ENCODE data around the gene SAMD4B.

SAMD4B gene

DNA sequence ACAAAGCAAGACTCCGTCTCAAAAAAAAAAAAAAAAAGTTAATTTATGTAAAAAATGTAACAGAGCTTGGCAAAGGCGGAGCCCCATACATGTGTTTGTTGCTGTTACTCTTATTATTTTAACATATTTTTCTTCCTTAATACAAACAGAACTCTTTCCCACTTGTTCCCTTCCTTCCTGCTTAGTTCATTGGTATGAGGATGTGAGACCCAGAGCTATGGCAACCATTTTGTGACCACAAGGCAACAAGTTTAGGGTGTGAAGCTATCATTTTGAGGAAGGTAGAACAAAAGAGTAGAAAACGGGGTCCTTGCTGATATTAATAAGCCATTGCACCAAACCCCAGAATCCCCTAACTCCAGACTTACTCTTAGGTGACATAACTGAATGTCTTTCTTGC, 40.7 kb upstream of the SAMD4B start:
- no peak overlapping the region for H4K91ac ChIP-seq (ENCODE audit: low read depth, low read length, poor library complexity)
- H3K27me3 ChIP-seq (ENCODE audit: control insufficient read depth in 3 of 3, insufficient read depth in 3 of 3, low read depth in 1 of 3, low read length in 3 of 3) = peaks cover 0 to 63% (median 14%) of the 10 kb centered on the region in 3 experiments
- no peak overlapping the region for H3K4ac ChIP-seq (ENCODE audit: low read length)
- H2AFZ ChIP-seq (ENCODE audit: low read length) = no peak overlapping the region
- no peaks in the 10 kb centered on the region for H3K36me3 ChIP-seq (replicated peaks in 1 of 2; ENCODE audit: control insufficient read depth in 2 of 2, insufficient read depth in 2 of 2, low read length in 2 of 2)
- H3K27ac ChIP-seq (replicated peaks; ENCODE audit: low read length) = no peak overlapping the region
- no peak overlapping the region for H2BK12ac ChIP-seq (ENCODE audit: low read length)
- H2BK5ac ChIP-seq (ENCODE audit: low read length) = no peak overlapping the region
- H2AK5ac ChIP-seq (ENCODE audit: low read depth, low read length) = no peak overlapping the region
- no peak overlapping the region for H3K4me2 ChIP-seq (ENCODE audit: insufficient read depth, low read length, poor library complexity, severe bottlenecking)
- H3K9ac ChIP-seq (ENCODE audit: low read depth, low read length, poor library complexity) = no peak overlapping the region
- no peak overlapping the region for H2BK120ac ChIP-seq (ENCODE audit: low read depth, low read length)
- no peaks in the 10 kb centered on the region for H3K79me1 ChIP-seq (ENCODE audit: low read depth, low read length)
- H2BK15ac ChIP-seq (ENCODE audit: low read length) = no peak overlapping the region
- H3K14ac ChIP-seq (ENCODE audit: low read length) = no peak overlapping the region
- no peak overlapping the region for H3K23ac ChIP-seq (ENCODE audit: low read depth, low read length, poor library complexity)
- H4K8ac ChIP-seq (ENCODE audit: low read depth, low read length) = no peak overlapping the region
- no peaks in the 10 kb centered on the region for H3K9me3 ChIP-seq (replicated peaks in 1 of 2; ENCODE audit: control insufficient read depth in 2 of 2, insufficient read depth in 1 of 2, low read depth in 1 of 2, low read length in 2 of 2)
- no peak overlapping the region for H3K18ac ChIP-seq (ENCODE audit: low read length)
- no peak overlapping the region for H3K4me3 ChIP-seq (ENCODE audit: low read length in 2 of 2)
- WGBS, 2 donors (ENCODE audit: extremely low coverage in 2 of 2, insufficient read length in 2 of 2, insufficient replicate concordance in 1 of 2) = no CpG with 5 or more reads among the region's 3 CpGs
- no peak for DNase-seq (ENCODE audit: low spot score)
- H3K4me1 ChIP-seq (ENCODE audit: control insufficient read depth in 2 of 2, insufficient read depth in 1 of 2, low read depth in 1 of 2, low read length in 2 of 2) = peaks cover 5 to 6% of the 10 kb centered on the region in 2 donors

DNA sequence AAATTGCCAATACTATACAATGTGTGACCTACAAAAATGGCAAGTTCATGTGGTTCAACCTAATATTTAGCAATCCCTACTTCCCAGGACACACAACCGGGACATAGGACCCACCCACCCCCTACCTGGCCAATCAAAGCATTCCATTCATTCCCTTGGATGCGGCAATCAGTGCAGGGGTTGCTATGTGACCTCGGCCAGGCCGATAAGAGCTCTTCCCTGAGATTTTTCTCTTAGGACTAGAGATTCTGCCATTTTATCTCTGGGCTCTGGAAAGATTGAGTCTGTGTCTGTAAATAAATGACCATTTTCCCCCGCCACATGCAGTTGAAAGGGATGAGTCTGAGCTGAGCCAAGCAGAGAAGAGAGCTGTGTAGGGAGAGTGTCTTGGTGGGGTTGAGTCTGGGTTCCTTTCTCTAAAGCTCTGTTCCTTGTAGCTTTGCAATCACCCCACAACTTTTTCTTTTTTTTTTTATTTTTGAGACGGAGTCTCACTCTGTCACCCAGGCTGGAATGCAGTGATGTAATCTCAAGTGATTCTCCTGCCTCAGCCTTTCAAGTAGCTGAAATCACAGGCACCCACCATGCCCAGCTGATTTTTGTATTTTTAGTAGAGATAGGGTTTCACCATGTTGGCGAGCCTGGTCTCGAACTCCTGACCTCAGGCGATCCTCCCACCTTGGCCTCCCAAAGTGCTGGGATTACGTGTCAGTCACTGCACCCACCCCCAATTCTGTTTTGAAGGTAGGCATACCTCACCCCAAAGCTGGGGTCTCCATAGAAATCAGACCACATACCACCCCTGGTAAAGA, 38.6 kb upstream of the SAMD4B start:
- Histone ChIP-seq H3K4me1 (ENCODE audit: control insufficient read depth in 2 of 2, insufficient read depth in 1 of 2, low read depth in 1 of 2, low read length in 2 of 2) (peaks cover 9 to 13% of the 10 kb centered on the region in 2 donors), H3K79me1 (ENCODE audit: low read depth, low read length) (no peaks in the 10 kb centered on the region), H3K4me2 (ENCODE audit: insufficient read depth, low read length, poor library complexity, severe bottlenecking) (no peak overlapping the region), H3K9ac (ENCODE audit: low read depth, low read length, poor library complexity) (no peak overlapping the region), H3K4ac (ENCODE audit: low read length) (no peak overlapping the region), H4K8ac (ENCODE audit: low read depth, low read length) (no peak overlapping the region), H3K18ac (ENCODE audit: low read length) (no peak overlapping the region), H2BK5ac (ENCODE audit: low read length) (no peak overlapping the region), H2AK5ac (ENCODE audit: low read depth, low read length) (no peak overlapping the region), H3K36me3 (replicated peaks in 1 of 2; ENCODE audit: control insufficient read depth in 2 of 2, insufficient read depth in 2 of 2, low read length in 2 of 2) (no peaks in the 10 kb centered on the region), H3K9me3 (replicated peaks in 1 of 2; ENCODE audit: control insufficient read depth in 2 of 2, insufficient read depth in 1 of 2, low read depth in 1 of 2, low read length in 2 of 2) (peaks cover under 1 to 1% of the 10 kb centered on the region in 2 donors), H3K14ac (ENCODE audit: low read length) (no peak overlapping the region), H3K27me3 (ENCODE audit: control insufficient read depth in 3 of 3, insufficient read depth in 3 of 3, low read depth in 1 of 3, low read length in 3 of 3) (peaks cover 9 to 73% (median 32%) of the 10 kb centered on the region in 3 experiments), H4K91ac (ENCODE audit: low read depth, low read length, poor library complexity) (no peak overlapping the region), H2AFZ (ENCODE audit: low read length) (no peak overlapping the region), H2BK12ac (ENCODE audit: low read length) (no peak overlapping the region), H2BK120ac (ENCODE audit: low read depth, low read length) (no peak overlapping the region), H3K23ac (ENCODE audit: low read depth, low read length, poor library complexity) (no peak overlapping the region), H3K27ac (replicated peaks; ENCODE audit: low read length) (no peak overlapping the region), H2BK15ac (ENCODE audit: low read length) (no peak overlapping the region), H3K4me3 (ENCODE audit: low read length in 2 of 2) (no peak overlapping the region)
- no peak for DNase-seq (ENCODE audit: low spot score)
- WGBS, 2 donors (ENCODE audit: extremely low coverage in 2 of 2, insufficient read length in 2 of 2, insufficient replicate concordance in 1 of 2) = no CpG with 5 or more reads among the region's 10 CpGs

- no peak overlapping the region for H3K18ac ChIP-seq (ENCODE audit: low read length)
- H3K27me3 ChIP-seq (ENCODE audit: control insufficient read depth in 3 of 3, insufficient read depth in 3 of 3, low read depth in 1 of 3, low read length in 3 of 3) = peaks cover 9 to 75% (median 37%) of the 10 kb centered on the region in 3 experiments
- no peak overlapping the region for H3K4me3 ChIP-seq (ENCODE audit: low read length in 2 of 2)
- peaks cover 2 to 5% of the 10 kb centered on the region in 2 donors for H3K9me3 ChIP-seq (replicated peaks in 1 of 2; ENCODE audit: control insufficient read depth in 2 of 2, insufficient read depth in 1 of 2, low read depth in 1 of 2, low read length in 2 of 2)
- no peak overlapping the region for H2BK5ac ChIP-seq (ENCODE audit: low read length)
- H3K27ac ChIP-seq (replicated peaks; ENCODE audit: low read length) = no peak overlapping the region
- H3K36me3 ChIP-seq (replicated peaks in 1 of 2; ENCODE audit: control insufficient read depth in 2 of 2, insufficient read depth in 2 of 2, low read length in 2 of 2) = no peaks in the 10 kb centered on the region
- no peak overlapping the region for H3K4me2 ChIP-seq (ENCODE audit: insufficient read depth, low read length, poor library complexity, severe bottlenecking)
- H3K9ac ChIP-seq (ENCODE audit: low read depth, low read length, poor library complexity) = no peak overlapping the region
- DNase-seq (ENCODE audit: low spot score) = no peak
- no peak overlapping the region for H3K4ac ChIP-seq (ENCODE audit: low read length)
- H2BK120ac ChIP-seq (ENCODE audit: low read depth, low read length) = no peak overlapping the region
- H3K79me1 ChIP-seq (ENCODE audit: low read depth, low read length) = no peaks in the 10 kb centered on the region
- H2AFZ ChIP-seq (ENCODE audit: low read length) = no peak overlapping the region
- no peak overlapping the region for H3K14ac ChIP-seq (ENCODE audit: low read length)
- no peak overlapping the region for H2AK5ac ChIP-seq (ENCODE audit: low read depth, low read length)
- H4K8ac ChIP-seq (ENCODE audit: low read depth, low read length) = no peak overlapping the region
- no peak overlapping the region for H3K23ac ChIP-seq (ENCODE audit: low read depth, low read length, poor library complexity)
- no peak overlapping the region for H2BK12ac ChIP-seq (ENCODE audit: low read length)
- no peak overlapping the region for H2BK15ac ChIP-seq (ENCODE audit: low read length)
- peaks cover 9 to 13% of the 10 kb centered on the region in 2 donors for H3K4me1 ChIP-seq (ENCODE audit: control insufficient read depth in 2 of 2, insufficient read depth in 1 of 2, low read depth in 1 of 2, low read length in 2 of 2)
- no peak overlapping the region for H4K91ac ChIP-seq (ENCODE audit: low read depth, low read length, poor library complexity)
Measured at GRCh38 chr19:39304185-39304513, 38.1 kb upstream of the SAMD4B start.

DNA sequence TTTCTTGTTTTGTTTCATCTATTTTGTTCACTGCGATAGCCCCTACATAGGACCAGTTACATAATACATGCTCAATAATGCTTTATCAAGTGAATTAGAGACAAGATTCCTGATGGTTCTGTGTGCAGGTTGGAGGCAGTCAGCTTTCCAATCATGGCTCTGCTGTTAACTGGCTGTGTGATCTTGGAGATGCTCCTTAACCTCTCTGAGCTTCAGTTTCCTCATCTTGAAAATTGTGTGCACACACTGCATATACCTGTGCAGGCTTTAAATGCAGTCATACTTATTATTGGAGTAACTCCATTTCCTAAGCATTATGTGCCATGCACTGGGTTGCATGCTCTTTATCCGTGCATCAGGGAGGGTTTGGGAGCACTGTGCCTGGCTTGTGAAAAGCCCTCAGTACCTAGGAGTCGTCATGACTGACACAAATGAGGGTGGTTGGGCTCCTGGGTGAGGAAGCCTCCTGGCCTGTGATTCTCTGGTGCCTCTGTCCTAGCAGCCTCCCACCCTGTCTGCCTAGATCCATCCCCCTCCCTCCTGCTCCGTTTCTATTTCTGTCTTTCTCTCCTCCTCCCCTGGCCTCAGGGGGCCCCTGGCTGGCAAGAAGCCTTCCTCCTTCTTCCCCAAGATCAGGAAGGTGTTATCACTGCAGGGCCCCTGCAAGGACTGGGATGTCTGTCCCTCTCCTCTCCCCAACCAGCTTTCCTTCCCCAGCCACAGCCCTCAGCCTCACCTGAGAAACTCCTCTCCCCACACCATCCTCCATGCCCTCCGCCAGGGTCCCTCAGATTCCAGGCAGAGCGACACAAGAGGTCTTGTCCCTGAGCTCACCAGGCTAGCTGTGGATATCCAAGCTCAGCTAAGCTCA, 37.3 kb upstream of the SAMD4B start:
- Histone ChIP-seq H4K91ac (ENCODE audit: low read depth, low read length, poor library complexity) (no peak overlapping the region), H3K14ac (ENCODE audit: low read length) (no peak overlapping the region), H2BK12ac (ENCODE audit: low read length) (no peak overlapping the region), H2AK5ac (ENCODE audit: low read depth, low read length) (no peak overlapping the region), H3K9me3 (replicated peaks in 1 of 2; ENCODE audit: control insufficient read depth in 2 of 2, insufficient read depth in 1 of 2, low read depth in 1 of 2, low read length in 2 of 2) (peaks cover 2 to 5% of the 10 kb centered on the region in 2 donors), H3K4me3 (ENCODE audit: low read length in 2 of 2) (no peak overlapping the region), H3K4me1 (ENCODE audit: control insufficient read depth in 2 of 2, insufficient read depth in 1 of 2, low read depth in 1 of 2, low read length in 2 of 2) (peaks cover 9 to 13% of the 10 kb centered on the region in 2 donors), H3K79me1 (ENCODE audit: low read depth, low read length) (no peaks in the 10 kb centered on the region), H3K18ac (ENCODE audit: low read length) (no peak overlapping the region), H2BK5ac (ENCODE audit: low read length) (no peak overlapping the region), H3K36me3 (replicated peaks in 1 of 2; ENCODE audit: control insufficient read depth in 2 of 2, insufficient read depth in 2 of 2, low read length in 2 of 2) (no peaks in the 10 kb centered on the region), H3K9ac (ENCODE audit: low read depth, low read length, poor library complexity) (no peak overlapping the region), H2BK120ac (ENCODE audit: low read depth, low read length) (no peak overlapping the region), H2AFZ (ENCODE audit: low read length) (no peak overlapping the region), H3K4me2 (ENCODE audit: insufficient read depth, low read length, poor library complexity, severe bottlenecking) (no peak overlapping the region), H2BK15ac (ENCODE audit: low read length) (no peak overlapping the region), H4K8ac (ENCODE audit: low read depth, low read length) (no peak overlapping the region), H3K23ac (ENCODE audit: low read depth, low read length, poor library complexity) (no peak overlapping the region), H3K27ac (replicated peaks; ENCODE audit: low read length) (no peak overlapping the region), H3K4ac (ENCODE audit: low read length) (no peak overlapping the region), H3K27me3 (ENCODE audit: control insufficient read depth in 3 of 3, insufficient read depth in 3 of 3, low read depth in 1 of 3, low read length in 3 of 3) (peaks cover 9 to 77% (median 37%) of the 10 kb centered on the region in 3 experiments)
- no CpG with 5 or more reads among the region's 6 CpGs for WGBS, 2 donors (ENCODE audit: extremely low coverage in 2 of 2, insufficient read length in 2 of 2, insufficient replicate concordance in 1 of 2)
- no peak for DNase-seq (ENCODE audit: low spot score)

Measured in neuronal stem cell (in vitro differentiated cells).